ENCODE data around the gene F8.
A peak's percentile ranks its signal among the peaks of the same experiment; 100 is the strongest.

The F8 gene

GRCh38 chrX:155001873-155002272 is 20.6 kb downstream of the F8 start:
- H3K4me3 ChIP-seq (ENCODE audit: low read depth, low read length), result no peak overlapping the region
- peak; percentile 9 for DNase-seq (ENCODE audit: low read depth)
- no peak for TF ChIP-seq CTCF (IDR thresholded peaks at IDR 0.05; ENCODE audit: insufficient read depth, low read depth, low read length, missing control alignments)

- no peak for TF ChIP-seq CTCF (IDR thresholded peaks at IDR 0.05; ENCODE audit: insufficient read depth, low read depth, low read length, missing control alignments)
- no peak for DNase-seq (ENCODE audit: low read depth)
- no peak overlapping the region for H3K4me3 ChIP-seq (ENCODE audit: low read depth, low read length)
Observed at GRCh38 chrX:155000841-155001240, 21.7 kb downstream of the F8 start.

GRCh38 chrX:154998204-154998880 is 24.2 kb downstream of the F8 start:
- no peak for TF ChIP-seq CTCF (IDR thresholded peaks at IDR 0.05; ENCODE audit: insufficient read depth, low read depth, low read length, missing control alignments)
- DNase-seq (ENCODE audit: low read depth), result no peak
- H3K4me3 ChIP-seq (ENCODE audit: low read depth, low read length), result no peak overlapping the region

GRCh38 chrX:154991476-154991875 is 31.0 kb downstream of the F8 start:
- DNase-seq (ENCODE audit: low read depth), result peak; percentile 23
- H3K4me3 ChIP-seq (ENCODE audit: low read depth, low read length), result no peak overlapping the region
- TF ChIP-seq CTCF (IDR thresholded peaks at IDR 0.05; ENCODE audit: insufficient read depth, low read depth, low read length, missing control alignments), result no peak

- TF ChIP-seq CTCF (IDR thresholded peaks at IDR 0.05; ENCODE audit: insufficient read depth, low read depth, low read length, missing control alignments), result no peak
Observed at GRCh38 chrX:154991039-154991438, 31.5 kb downstream of the F8 start.

GRCh38 chrX:154990496-154990895 is 32.0 kb downstream of the F8 start:
- H3K4me3 ChIP-seq (ENCODE audit: low read depth, low read length), result no peak overlapping the region
- DNase-seq (ENCODE audit: low read depth), result peak; percentile 72
- no peak for TF ChIP-seq CTCF (IDR thresholded peaks at IDR 0.05; ENCODE audit: insufficient read depth, low read depth, low read length, missing control alignments)

More at GRCh38 chrX:154991039-154991438, 31.5 kb downstream of the F8 start:
- DNase-seq (ENCODE audit: low read depth), result peak; percentile 72
- H3K4me3 ChIP-seq (ENCODE audit: low read depth, low read length), result no peak overlapping the region; the same call in 1 of the 2 replicates

GRCh38 chrX:154988719-154989118 is 33.8 kb downstream of the F8 start:
- no peak for TF ChIP-seq CTCF (IDR thresholded peaks at IDR 0.05; ENCODE audit: insufficient read depth, low read depth, low read length, missing control alignments)
- no peak for DNase-seq (ENCODE audit: low read depth)
- H3K4me3 ChIP-seq (ENCODE audit: low read depth, low read length), result no peak overlapping the region
